Activated T-cell treated with anti-CD3 and anti-CD28 coated beads for 1 hour (primary cell): Measurements from ENCODE around the gene FERMT3.

ENCODE experiments used
- DNase-seq: peaks from one replicate; pipeline ENCODE4 v3.0.0-alpha.2; 2020; ENCODE audit warnings: low read depth

FERMT3 gene

DNA sequence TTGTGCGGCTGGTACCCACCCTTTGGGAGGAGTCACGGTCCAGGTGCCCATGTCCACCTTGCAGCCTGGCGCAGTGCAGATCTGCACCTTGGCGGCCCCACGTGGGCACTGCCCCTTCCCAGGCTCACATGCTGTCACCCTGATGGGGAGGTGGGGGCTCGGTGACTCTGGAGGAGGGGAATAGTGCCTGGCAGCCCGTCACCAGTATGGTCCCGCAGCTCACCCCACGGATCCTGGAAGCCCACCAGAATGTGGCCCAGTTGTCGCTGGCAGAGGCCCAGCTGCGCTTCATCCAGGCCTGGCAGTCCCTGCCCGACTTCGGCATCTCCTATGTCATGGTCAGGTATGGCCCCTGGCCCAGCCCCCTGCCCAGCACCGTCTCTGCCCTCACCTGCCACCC is 14.3 kb downstream of the FERMT3 start:
- no peak for DNase-seq

GRCh38 chr11:64222651-64223000 is 16.1 kb downstream of the FERMT3 start:
- no peak for DNase-seq

DNA sequence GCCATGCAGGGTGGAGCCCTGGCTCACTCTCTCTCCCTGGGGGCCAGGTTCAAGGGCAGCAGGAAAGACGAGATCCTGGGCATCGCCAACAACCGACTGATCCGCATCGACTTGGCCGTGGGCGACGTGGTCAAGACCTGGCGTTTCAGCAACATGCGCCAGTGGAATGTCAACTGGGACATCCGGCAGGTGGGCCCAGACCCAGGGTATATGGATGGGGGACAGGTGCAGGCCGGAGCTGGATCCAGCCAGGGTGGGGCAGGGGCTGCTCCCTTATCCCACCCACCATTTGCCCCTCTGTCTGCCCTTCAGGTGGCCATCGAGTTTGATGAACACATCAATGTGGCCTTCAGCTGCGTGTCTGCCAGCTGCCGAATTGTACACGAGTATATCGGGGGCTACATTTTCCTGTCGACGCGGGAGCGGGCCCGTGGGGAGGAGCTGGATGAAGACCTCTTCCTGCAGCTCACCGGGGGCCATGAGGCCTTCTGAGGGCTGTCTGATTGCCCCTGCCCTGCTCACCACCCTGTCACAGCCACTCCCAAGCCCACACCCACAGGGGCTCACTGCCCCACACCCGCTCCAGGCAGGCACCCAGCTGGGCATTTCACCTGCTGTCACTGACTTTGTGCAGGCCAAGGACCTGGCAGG is 16.6 kb downstream of the FERMT3 start:
- DNase-seq, result no peak

GRCh38 chr11:64224151-64224890 is 17.8 kb downstream of the FERMT3 start:
- no peak for DNase-seq

GRCh38 chr11:64224891-64225607 is 18.5 kb downstream of the FERMT3 start:
- DNase-seq, result no peak

GRCh38 chr11:64225608-64226506 is 19.3 kb downstream of the FERMT3 start, which contains the start of the genes NUDT22 and TRPT1:
Gene NUDT22 (plus strand): TSS chr11:64226274. CDS start chr11:64226653, 379 bp downstream.
Gene TRPT1 (minus strand): TSS chr11:64226186. CDS start chr11:64225860, 326 bp downstream.
- peak; percentile 89 for DNase-seq

GRCh38 chr11:64226507-64227051 is 20.1 kb downstream of the FERMT3 start:
- peak; percentile 30 for DNase-seq

DNA sequence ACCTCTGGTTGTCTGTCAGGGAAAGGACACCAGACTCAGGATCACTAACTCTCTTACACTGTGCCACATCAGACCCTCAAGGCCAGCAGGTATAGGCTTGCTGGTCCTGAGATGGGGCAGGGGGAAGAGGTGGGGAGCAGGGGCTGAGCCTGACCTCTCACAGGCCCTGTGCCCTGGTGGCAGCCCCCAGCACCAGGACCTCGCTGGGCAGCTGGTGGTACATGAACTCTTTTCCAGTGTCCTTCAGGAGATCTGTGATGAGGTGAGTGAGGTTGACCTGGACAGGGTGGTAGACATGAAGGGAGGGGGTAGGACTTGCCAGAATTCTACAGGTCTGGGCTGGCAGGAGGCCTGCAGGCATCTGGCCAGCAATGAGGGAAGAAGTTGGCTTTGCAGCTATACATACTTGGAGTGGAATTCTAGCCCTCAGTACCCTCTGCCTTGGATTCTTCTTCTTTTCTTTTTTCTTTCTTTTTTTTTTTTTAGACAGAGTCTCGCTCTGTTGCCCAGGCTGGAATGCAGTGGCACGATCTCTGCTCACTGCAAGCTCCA is 21.0 kb downstream of the FERMT3 start:
- no peak for DNase-seq

GRCh38 chr11:64229090-64229743 is 22.7 kb downstream of the FERMT3 start:
- no peak for DNase-seq

- no peak for DNase-seq
Observed at GRCh38 chr11:64229744-64230170, 23.2 kb downstream of the FERMT3 start.

DNA sequence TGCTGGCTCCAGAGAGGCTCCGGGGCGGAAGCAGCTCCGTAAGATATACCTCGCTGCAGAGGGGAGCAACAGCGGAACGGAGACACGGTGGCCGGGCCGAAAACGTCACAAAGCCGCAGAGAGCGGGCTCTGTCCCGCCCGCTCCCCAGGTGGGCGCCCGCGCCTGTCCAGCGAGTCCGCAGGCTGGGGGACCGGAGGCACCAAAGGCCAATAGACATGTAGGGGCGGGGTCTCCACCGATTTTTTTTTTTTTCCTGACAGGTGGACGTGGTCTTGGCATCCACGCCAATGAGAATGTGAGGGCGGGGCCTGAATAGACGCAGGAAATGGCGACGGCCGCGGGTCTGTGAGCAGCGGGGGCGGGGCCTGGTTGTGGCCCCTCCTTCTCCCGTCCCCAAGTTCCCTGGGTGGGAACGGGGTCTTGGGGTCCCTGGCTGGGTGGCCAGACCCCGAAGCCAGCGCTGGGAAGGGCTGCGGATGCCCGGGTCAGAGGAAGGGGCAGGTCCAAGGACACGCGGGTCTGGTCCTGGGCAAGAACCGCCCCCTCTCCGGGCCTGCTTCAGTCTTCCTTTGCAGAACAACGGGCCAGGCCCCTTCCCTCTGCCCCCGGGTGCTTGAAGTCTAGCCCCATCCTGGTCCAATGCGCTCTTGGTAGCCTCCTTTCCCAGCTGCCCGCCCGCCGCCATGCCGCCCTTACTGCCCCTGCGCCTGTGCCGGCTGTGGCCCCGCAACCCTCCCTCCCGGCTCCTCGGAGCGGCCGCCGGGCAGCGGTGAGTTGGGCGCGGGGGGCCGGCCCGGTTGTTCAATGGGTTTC is 23.9 kb downstream of the FERMT3 start, which contains the start of gene DNAJC4:
Gene DNAJC4 (plus strand): TSS at position 378 of the 814 bp plus-strand sequence. CDS start 307 bp downstream, at position 685.
- DNase-seq, result peak; percentile 78

DNA sequence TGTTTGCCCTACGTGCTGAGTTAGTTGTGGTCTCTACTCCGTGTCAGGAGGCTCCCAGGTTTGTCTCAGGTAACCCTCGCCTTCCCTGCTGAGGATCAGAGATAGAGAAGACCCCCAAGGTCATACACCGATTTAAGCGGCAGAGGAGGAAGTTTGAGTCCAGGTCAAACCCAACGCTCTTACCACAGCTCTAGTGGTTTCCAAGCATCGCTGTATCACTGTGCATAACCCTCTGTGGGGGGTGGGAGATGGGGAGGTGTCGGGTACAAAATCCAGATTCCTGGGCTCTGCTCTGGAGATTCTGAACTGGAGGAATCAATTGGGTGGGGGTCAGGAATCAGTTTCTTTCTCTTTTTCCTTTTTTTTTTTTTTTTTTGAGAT is 24.5 kb downstream of the FERMT3 start:
- DNase-seq, result no peak

GRCh38 chr11:64231546-64231945 is 25.0 kb downstream of the FERMT3 start:
- no peak for DNase-seq

DNA sequence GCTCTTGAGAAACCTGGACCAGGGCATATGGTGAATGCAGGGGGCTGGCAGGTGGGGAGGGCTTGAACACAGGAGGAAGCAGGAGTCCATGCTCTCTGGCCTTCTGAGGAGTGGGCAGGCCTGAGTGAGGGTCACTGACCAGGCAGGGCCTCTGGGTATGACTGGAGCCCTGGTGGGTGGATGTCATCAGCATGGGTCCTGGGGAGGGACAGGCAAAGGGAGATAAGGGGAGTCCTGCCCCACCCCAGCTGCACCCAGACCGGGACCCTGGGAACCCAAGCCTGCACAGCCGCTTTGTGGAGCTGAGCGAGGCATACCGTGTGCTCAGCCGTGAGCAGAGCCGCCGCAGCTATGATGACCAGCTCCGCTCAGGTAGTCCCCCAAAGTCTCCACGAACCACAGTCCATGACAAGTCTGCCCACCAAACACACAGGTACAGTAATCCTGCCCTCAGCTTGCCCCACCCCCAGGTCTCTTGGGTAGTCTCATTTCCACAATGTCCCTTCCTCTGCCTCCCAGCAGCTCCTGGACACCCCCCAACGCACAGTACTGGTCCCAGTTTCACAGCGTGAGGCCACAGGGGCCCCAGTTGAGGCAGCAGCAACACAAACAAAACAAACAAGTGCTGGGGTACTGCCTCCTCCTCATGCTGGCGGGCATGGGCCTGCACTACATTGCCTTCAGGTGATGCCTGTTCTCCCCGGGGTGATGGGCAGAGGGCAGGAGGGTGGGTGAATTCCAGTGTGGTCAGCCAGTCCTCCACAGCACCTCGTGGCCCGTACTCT is 25.9 kb downstream of the FERMT3 start:
- DNase-seq, result no peak

DNA sequence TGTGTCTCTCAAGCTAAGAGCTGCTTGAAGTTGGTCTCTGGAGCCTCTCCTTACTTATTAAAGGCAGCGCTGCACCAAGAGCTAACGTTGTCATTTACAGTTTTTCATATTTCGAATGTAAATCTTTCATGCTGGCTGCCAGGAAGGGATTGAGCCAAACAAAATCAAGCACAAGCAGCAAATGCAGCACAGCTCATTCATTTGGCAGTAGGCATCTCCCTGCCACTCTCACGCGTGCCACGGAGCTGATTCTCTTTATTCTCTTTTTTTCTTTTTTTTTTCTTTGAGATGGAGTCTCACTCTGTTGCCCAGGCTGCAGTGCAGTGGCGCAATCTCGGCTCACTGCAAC is 26.4 kb downstream of the FERMT3 start:
- DNase-seq, result no peak

GRCh38 chr11:64233913-64234586 is 27.5 kb downstream of the FERMT3 start, which contains the start of gene VEGFB:
Gene VEGFB (plus strand): TSS chr11:64234584. CDS start chr11:64234834, 250 bp downstream.
- DNase-seq, result peak; percentile 66

DNA sequence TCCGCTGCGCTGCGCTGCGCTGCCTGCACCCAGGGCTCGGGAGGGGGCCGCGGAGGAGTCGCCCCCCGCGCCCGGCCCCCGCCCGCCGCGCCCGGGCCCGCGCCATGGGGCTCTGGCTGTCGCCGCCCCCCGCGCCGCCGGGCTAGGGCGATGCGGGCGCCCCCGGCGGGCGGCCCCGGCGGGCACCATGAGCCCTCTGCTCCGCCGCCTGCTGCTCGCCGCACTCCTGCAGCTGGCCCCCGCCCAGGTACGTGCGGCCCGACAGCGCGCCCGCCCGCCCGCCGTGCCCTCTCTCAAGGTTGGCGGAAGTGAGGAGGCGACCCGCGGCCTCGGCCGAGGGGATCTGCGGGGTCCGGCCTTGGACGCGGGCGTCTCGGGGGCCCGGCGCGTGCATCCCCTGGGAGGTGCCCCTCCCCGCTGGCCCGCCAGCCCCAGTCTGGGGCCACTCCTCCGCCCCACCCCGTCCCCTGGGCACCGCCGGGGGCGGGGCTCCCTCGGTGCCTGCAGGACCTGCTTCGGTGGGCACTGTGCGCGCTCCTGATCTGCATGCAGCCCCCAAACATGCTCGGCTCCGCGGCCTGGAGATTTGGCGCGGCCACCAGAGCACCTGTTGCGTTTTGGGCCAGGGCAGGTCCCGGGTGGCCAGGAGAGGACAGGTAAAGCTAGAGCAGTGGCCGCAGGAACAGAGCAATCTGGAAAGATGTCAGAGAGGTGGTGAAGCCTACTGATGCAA is 28.3 kb downstream of the FERMT3 start:
- DNase-seq, result peak; percentile 30
